Inferior parietal cortex (tissue), 1 donor: ENCODE results near the gene POT1.

Source experiments
- DNase-seq: peaks from one replicate; pipeline ENCODE4 v3.0.0-alpha.2; 2016; ENCODE audit errors: extremely low spot score

Gene POT1

GRCh38 chr7:124773339-124773738 lies 156.3 kb downstream of the POT1 start:
- no peak for DNase-seq
